Left renal pelvis (tissue), 4 donors: ENCODE measurements around the gene LAMA2. TPM values are rescaled to one million over a fixed set of nuclear protein-coding genes. Genes with fewer than 3 reads are reported as not detected.

Experiments
- DNase-seq, 4 donors: peaks; one replicate each; pipeline ENCODE4 v3.0.0-alpha.2; 2013; ENCODE audit warnings: low read depth in 4 of 4, low spot score in 3 of 4
- polyA plus RNA-seq, 4 donors: library from polyadenylated mRNA; unstranded; fragments of 120-200 nt; gene quantifications; one replicate each; pipeline ENCODE4 v1.2.1, GENCODE V29; 2013; ENCODE audit not compliant: insufficient read length in 4 of 4

The LAMA2 gene
- polyA plus RNA-seq, result 10 to 100 TPM; 25.7 to 67.5 (median 34.6) TPM

GRCh38 chr6:128882991-128883611 is at the start of gene LAMA2:
LAMA2 (plus strand) TSS chr6:128883138; CDS start chr6:128883246, 108 bp downstream.
- DNase-seq, result peak; percentile 52 to 64 (median 59)

- no peak for DNase-seq
Measured at GRCh38 chr6:128836761-128837160, 46.2 kb upstream of the LAMA2 start.

GRCh38 chr6:128841518-128841917 is 41.4 kb upstream of the LAMA2 start:
- DNase-seq, result no peak

- DNase-seq, result no peak
Measured at GRCh38 chr6:128844598-128844997, 38.3 kb upstream of the LAMA2 start.

GRCh38 chr6:128847431-128848210 is 35.3 kb upstream of the LAMA2 start:
- no peak for DNase-seq

- no peak for DNase-seq
Measured at GRCh38 chr6:128848212-128848935, 34.6 kb upstream of the LAMA2 start.

- no peak for DNase-seq
Measured at GRCh38 chr6:128855581-128856085, 27.3 kb upstream of the LAMA2 start.

GRCh38 chr6:128857806-128858205 is 25.1 kb upstream of the LAMA2 start:
- no peak for DNase-seq

GRCh38 chr6:128860782-128861181 is 22.2 kb upstream of the LAMA2 start:
- DNase-seq, result no peak

- no peak for DNase-seq
Measured at GRCh38 chr6:128863983-128864382, 19.0 kb upstream of the LAMA2 start.

- DNase-seq, result no peak
Measured at GRCh38 chr6:128870746-128871145, 12.2 kb upstream of the LAMA2 start.

- no peak for DNase-seq
Measured at GRCh38 chr6:128874863-128875262, 8.1 kb upstream of the LAMA2 start.

GRCh38 chr6:128882560-128882959 is 378 bp upstream of the LAMA2 start:
- DNase-seq, result peak in 1 of 4 donors; percentile 4

GRCh38 chr6:128883906-128884305 is 968 bp downstream of the LAMA2 start:
- no peak for DNase-seq

GRCh38 chr6:128885381-128885780 is 2.4 kb downstream of the LAMA2 start:
- DNase-seq, result no peak

GRCh38 chr6:128886706-128887105 is 3.8 kb downstream of the LAMA2 start:
- no peak for DNase-seq

- DNase-seq, result no peak
Measured at GRCh38 chr6:128888444-128889175, 5.7 kb downstream of the LAMA2 start.

- DNase-seq, result no peak
Measured at GRCh38 chr6:128889870-128890269, 6.9 kb downstream of the LAMA2 start.

- DNase-seq, result no peak
Measured at GRCh38 chr6:128892079-128892478, 9.1 kb downstream of the LAMA2 start.

GRCh38 chr6:128899341-128900050 is 16.6 kb downstream of the LAMA2 start:
- DNase-seq, result no peak
